Activated CD8-positive, alpha-beta T cell treated with anti-CD3 and anti-CD28 coated beads, Interleukin-2, amount 10 ng/mL, durations not matched to agents 7 days and 5 days (primary cell): ENCODE results near the gene EDNRB. TPM values are rescaled to one million over a fixed set of nuclear protein-coding genes. Genes with fewer than 3 reads are reported as not detected.

ENCODE experiments used
- ATAC-seq: fragments of 150-1000 bp; cut with Tn5 transposase; one replicate; pipeline ENCODE4 v1.10.0; 2021; ENCODE audit warnings: moderate library complexity
- CTCF ChIA-PET: fragments of 350-600 bp; sonication (Branson Sonifier 250); formaldehyde crosslinking; loops from one replicate; lab custom pipeline; 2021; ENCODE audit warnings: antibody characterized with exemption; lab: Charles Lee
- POLR2A ChIA-PET: fragments of 350-600 bp; sonication (Branson Sonifier 250); formaldehyde crosslinking; loops from one replicate; lab custom pipeline; 2021; ENCODE audit warnings: antibody characterized with exemption; lab: Charles Lee
- DNase-seq: peaks from one replicate; pipeline ENCODE4 v3.0.0-alpha.2; 2020
- H3K27ac Mint-ChIP-seq: one replicate; pipeline ENCODE4 v1.8.0; 2021; ENCODE audit warnings: mild to moderate bottlenecking, mixed read lengths
- H3K27me3 Mint-ChIP-seq: one replicate; pipeline ENCODE4 v1.8.0; 2021; ENCODE audit warnings: low read depth, mixed read lengths
- H3K36me3 Mint-ChIP-seq: one replicate; pipeline ENCODE4 v1.8.0; 2021; ENCODE audit warnings: low read depth, mixed read lengths
- H3K4me1 Mint-ChIP-seq: one replicate; pipeline ENCODE4 v1.8.0; 2021; ENCODE audit warnings: low read depth, mixed read lengths
- H3K4me3 Mint-ChIP-seq: one replicate; pipeline ENCODE4 v1.8.0; 2021; ENCODE audit warnings: mild to moderate bottlenecking, mixed read lengths
- H3K9me3 Mint-ChIP-seq: one replicate; pipeline ENCODE4 v1.8.0; 2022; ENCODE audit warnings: mixed read lengths; ENCODE audit not compliant: insufficient read depth
- total RNA-seq, 2 experiments: library from RNA; stranded (reverse); gene quantifications; one replicate each; pipeline ENCODE4 v1.2.3, GENCODE V29; 2021

EDNRB gene
- total RNA-seq, 2 experiments from 2014 or later: not detected

DNA sequence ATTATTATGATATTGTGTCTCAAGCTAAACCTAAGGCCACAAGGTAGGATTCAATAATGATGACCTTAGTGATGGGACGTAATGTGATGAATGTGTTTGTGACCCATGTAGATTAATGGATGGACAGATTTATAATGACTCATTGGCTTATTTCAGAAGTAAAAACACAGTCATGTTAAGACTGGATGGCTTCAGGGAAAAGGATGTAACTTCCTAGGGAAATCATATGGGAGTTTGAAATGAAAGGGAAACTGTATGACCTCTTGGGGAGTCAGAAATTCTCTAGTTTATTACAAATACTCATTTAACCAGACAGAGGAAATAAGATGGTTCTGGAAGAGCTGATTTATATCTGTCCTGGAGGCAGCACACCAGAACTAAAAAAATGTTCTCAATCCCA lies 2.9 kb downstream of the EDNRB start:
- ChIA-PET CTCF (no interaction called here), POLR2A (no interaction called here)
- Mint-ChIP-seq H3K9me3 (no peaks in the 10 kb centered on the region), H3K4me1 (peaks cover 1% of the 10 kb centered on the region), H3K4me3 (no peak overlapping the region), H3K36me3 (no peaks in the 10 kb centered on the region), H3K27ac (no peak overlapping the region), H3K27me3 (peaks cover 16% of the 10 kb centered on the region)
- DNase-seq: no peak
- no peak for ATAC-seq

DNA sequence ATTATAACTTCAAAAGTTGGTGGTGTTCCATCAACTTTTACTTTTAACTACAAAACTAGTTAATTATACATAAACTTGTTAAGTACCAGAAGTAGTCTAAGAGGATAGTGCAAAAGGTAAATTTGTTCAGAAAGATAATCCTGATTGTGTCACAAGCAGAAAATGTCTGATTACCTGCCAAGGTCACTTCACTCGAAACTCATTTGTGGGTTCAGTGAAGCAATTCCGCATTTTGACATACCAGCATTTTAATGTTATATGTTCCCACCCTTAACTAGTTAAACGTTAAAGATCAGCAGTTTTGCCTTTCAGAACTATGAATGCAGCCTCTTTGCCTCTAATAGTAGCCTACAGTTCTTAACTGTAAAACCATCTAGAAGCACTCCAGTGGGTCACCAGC lies 5.6 kb downstream of the EDNRB start:
- Mint-ChIP-seq H3K4me1 (no peaks in the 10 kb centered on the region), H3K9me3 (no peaks in the 10 kb centered on the region)

DNA sequence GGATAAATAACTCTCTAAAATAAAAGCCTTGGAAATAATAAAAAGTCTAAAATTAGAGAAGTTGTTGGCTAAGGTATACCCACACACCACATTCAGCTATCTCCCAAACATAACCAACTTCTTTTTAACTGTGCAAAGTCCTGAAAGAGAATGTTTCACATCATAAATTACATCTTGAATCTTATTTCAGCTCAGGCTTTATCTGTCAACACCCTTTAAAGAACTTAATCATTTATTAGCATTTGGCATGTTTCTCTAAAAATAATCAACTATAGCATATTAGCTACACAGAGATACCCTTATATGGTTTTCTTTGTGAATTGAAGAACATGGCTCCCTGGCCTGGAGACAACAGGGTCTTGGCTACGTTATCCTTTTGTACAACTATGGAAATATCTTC lies 6.9 kb downstream of the EDNRB start:
- ATAC-seq (no peak), DNase-seq (no peak)
- Mint-ChIP-seq H3K9me3 (no peaks in the 10 kb centered on the region), H3K4me1 (no peaks in the 10 kb centered on the region), H3K27ac (no peak overlapping the region), H3K27me3 (peaks cover 10% of the 10 kb centered on the region), H3K36me3 (no peaks in the 10 kb centered on the region), H3K4me3 (no peak overlapping the region)
- ChIA-PET CTCF (no interaction called here), POLR2A (no interaction called here)

More for the DNA sequence above, 5.6 kb downstream of the EDNRB start:
- CTCF ChIA-PET: no interaction called here
- H3K27ac Mint-ChIP-seq: no peak overlapping the region
- H3K27me3 Mint-ChIP-seq: peaks cover 16% of the 10 kb centered on the region
- POLR2A ChIA-PET: no interaction called here
- H3K36me3 Mint-ChIP-seq: no peaks in the 10 kb centered on the region
- DNase-seq (no peak), ATAC-seq (no peak)
- no peak overlapping the region for H3K4me3 Mint-ChIP-seq

DNA sequence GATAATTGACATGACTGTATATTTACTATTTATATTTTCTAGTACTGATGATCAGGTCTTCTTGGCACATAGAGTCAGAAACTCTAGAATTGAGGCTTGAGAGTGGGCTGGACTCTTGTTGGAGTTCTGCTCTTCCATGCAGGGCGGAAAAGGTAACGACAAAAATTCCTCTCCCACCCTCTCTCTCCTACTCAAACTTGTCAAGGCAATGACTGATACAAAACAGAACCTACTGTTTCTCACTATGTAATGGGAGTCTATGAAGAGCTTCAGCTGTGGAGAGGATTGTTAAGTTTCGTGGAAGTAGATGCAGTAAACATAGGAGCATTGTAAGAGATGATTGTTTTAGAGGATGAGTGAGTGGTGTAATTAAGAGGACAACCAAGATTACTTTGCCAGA lies 8.8 kb downstream of the EDNRB start:
- no peaks in the 10 kb centered on the region for H3K36me3 Mint-ChIP-seq
- POLR2A ChIA-PET: no interaction called here
- H3K9me3 Mint-ChIP-seq: no peaks in the 10 kb centered on the region
- no peak overlapping the region for H3K4me3 Mint-ChIP-seq
- ATAC-seq (no peak), DNase-seq (no peak)
- no peak overlapping the region for H3K27ac Mint-ChIP-seq
- CTCF ChIA-PET: no interaction called here
- H3K4me1 Mint-ChIP-seq: no peaks in the 10 kb centered on the region
- H3K27me3 Mint-ChIP-seq: peaks cover 3% of the 10 kb centered on the region

DNA sequence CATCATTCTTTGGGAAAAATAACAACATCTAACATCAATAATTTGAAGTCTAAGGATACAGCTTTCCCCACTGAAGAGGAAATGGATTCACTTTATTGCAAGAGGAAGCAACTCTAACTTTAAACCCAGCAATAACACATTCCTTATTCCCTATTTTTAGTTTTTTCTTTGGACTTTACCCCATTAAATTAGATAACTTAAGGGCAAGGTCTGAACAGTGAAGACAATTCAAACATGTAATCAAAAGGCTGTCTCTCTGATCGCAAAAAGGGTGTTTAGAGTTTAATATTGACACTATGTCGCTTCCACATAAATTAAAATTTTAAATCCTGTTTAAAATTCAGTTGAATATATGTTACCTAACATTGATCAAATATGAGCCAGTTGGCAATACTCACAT lies 10.1 kb downstream of the EDNRB start:
- Mint-ChIP-seq H3K9me3 (no peaks in the 10 kb centered on the region), H3K36me3 (no peaks in the 10 kb centered on the region), H3K27ac (no peak overlapping the region), H3K4me3 (no peak overlapping the region), H3K27me3 (peaks cover 3% of the 10 kb centered on the region), H3K4me1 (no peaks in the 10 kb centered on the region)
- no peak for DNase-seq
- ChIA-PET POLR2A (no interaction called here), CTCF (no interaction called here)
- no peak for ATAC-seq

DNA sequence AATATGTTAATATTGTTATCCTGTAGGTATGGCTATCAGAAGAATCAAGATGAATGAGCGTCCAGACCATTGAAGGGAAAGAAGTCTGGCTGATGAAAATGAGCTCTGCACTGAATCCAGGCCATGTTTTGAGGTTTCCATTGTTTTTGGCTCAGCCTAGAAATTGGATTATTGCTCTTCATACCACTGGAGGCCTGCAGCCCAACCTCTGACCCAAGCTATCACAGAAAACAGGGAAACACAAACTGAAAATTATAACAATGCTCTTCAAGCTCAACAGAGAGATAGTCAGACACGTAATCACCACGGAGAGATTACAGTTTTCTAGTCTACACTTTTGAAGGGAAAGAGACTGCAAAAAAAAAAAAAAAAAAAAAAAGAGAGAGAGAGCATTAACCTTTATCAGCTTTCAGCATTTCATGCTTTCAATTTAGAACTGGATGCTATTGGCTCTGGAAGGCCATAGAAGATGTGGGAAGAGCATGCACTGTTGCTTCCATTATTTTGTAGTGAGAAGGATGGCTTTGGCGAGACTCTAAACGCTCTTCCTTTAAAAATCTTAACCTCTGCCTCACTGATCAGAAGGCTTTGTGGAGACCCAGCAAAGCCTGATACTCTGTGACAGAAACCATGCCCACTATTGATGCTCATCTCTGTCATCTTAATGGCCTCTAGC lies 10.8 kb downstream of the EDNRB start:
- H3K4me1 Mint-ChIP-seq: no peaks in the 10 kb centered on the region
- ATAC-seq: no peak

DNA sequence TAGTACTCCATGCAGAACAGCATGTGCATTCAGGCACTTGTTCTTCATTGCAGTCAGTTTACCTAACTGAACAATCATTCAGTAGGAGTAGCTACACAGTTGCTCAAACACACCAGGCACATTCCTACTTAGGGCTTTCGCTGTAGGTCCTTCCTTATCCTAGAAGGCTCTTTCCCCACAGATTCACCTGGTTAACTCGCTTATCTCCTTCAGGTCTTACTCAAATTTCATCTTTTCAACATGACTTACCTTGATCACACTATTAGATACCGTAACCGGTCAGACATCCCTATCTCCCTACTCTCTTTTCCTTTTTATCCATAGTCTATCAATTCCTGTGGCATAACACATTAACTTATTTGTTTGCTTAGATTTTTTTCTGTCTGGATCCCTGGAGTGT lies 14.6 kb downstream of the EDNRB start:
- DNase-seq: no peak
- H3K4me3 Mint-ChIP-seq: no peak overlapping the region
- no peak overlapping the region for H3K27ac Mint-ChIP-seq
- H3K36me3 Mint-ChIP-seq: no peaks in the 10 kb centered on the region
- H3K27me3 Mint-ChIP-seq: no peaks in the 10 kb centered on the region
- no peaks in the 10 kb centered on the region for H3K9me3 Mint-ChIP-seq
- no peaks in the 10 kb centered on the region for H3K4me1 Mint-ChIP-seq
- ATAC-seq: no peak
- CTCF ChIA-PET: no interaction called here
- POLR2A ChIA-PET: no interaction called here

More for the DNA sequence above, 10.8 kb downstream of the EDNRB start:
- CTCF ChIA-PET: no interaction called here
- Mint-ChIP-seq H3K4me3 (no peak overlapping the region), H3K27me3 (no peaks in the 10 kb centered on the region), H3K27ac (no peak overlapping the region), H3K36me3 (no peaks in the 10 kb centered on the region), H3K9me3 (no peaks in the 10 kb centered on the region)
- POLR2A ChIA-PET: no interaction called here
- DNase-seq: no peak

DNA sequence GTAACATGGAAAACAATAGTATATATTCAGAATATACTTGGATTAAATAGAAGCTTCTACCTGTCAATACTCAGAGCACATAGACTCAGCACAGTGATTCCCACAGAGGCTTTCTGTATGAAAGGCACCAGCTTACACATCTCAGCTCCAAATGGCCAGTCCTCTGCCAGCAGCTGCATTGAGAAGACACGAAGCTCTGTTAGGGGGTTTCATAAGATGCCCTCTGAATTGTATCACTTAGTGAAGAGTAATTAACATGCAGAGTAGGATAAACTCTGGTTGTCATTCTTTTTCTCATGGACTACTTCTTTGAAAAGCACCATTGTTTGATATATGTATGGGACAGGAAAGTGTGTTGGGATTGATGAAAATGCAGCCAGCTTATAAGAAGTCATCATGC lies 15.2 kb downstream of the EDNRB start:
- no peaks in the 10 kb centered on the region for H3K4me1 Mint-ChIP-seq
- no peak overlapping the region for H3K4me3 Mint-ChIP-seq
- H3K27ac Mint-ChIP-seq: no peak overlapping the region
- no peaks in the 10 kb centered on the region for H3K36me3 Mint-ChIP-seq
- ATAC-seq (no peak), DNase-seq (no peak)
- no peaks in the 10 kb centered on the region for H3K27me3 Mint-ChIP-seq
- no peaks in the 10 kb centered on the region for H3K9me3 Mint-ChIP-seq
- ChIA-PET CTCF (no interaction called here), POLR2A (interaction anchor here (0.7 kb wide), 1 partner anchor 150 kb away, joined by 3 read pairs; no protein-coding TSS in a partner anchor)

DNA sequence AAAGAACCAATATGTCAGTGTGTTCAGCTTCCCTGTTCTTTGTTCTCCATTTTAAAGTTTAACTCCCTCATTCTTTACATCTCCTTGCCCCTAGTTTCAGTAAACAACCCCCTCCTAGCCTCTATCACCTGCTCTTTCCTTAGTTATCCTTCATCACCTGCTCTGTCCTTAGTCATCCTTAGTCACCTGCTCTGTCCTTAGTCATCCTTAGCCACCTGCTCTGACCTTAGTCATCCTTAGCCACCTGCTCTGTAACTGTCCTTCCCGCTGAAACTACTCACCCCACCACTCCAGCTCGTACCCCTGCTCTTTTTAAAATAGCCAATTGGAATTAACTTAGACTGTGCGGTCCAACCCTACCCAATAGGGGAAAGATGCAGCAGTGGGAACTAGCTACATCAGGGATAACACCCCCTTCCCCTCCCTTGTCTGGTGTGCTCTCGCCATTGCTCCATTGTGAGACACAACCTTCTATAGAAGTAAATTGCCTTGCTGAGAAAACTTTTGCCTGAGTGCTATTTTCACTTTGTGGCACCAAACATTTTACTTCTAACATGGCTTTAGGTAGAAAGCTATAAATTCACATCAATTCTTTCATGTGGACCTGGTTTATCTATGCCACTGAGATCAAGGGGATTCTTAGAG lies 16.2 kb downstream of the EDNRB start:
- Mint-ChIP-seq H3K36me3 (no peaks in the 10 kb centered on the region), H3K4me3 (no peak overlapping the region), H3K27ac (no peak overlapping the region), H3K9me3 (no peaks in the 10 kb centered on the region), H3K4me1 (no peaks in the 10 kb centered on the region), H3K27me3 (no peaks in the 10 kb centered on the region)
- DNase-seq (no peak), ATAC-seq (no peak)
- ChIA-PET CTCF (no interaction called here), POLR2A (interaction anchor here (0.7 kb wide), 1 partner anchor 151 kb away, joined by 3 read pairs; no protein-coding TSS in a partner anchor)

DNA sequence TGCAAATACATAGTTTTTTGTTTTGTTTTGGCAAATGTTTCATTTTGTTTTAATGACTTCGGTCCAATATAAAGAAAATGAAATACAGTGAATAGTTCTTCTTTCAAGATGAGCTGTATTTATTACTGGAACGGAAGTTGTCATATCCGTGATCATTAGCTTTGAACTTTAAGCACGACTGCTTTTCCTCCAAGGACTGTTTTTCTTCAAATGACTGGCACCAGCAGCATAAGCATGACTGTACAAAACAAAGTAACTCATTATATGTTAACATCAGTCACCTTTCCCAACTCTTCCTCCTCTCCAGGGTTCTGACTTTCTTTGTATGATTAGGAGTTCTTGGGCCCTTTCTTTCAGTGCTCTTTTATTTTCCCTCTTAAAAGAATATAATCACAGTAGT lies 20.5 kb downstream of the EDNRB start:
- Mint-ChIP-seq H3K4me1 (no peaks in the 10 kb centered on the region), H3K4me3 (no peak overlapping the region), H3K36me3 (no peaks in the 10 kb centered on the region), H3K27me3 (no peaks in the 10 kb centered on the region), H3K9me3 (no peaks in the 10 kb centered on the region), H3K27ac (no peak overlapping the region)
- DNase-seq: no peak
- no peak for ATAC-seq
- POLR2A ChIA-PET: no interaction called here
- CTCF ChIA-PET: interaction anchor here (0.7 kb wide), 1 partner anchor 13 kb away, joined by 3 read pairs; no protein-coding TSS in a partner anchor

DNA sequence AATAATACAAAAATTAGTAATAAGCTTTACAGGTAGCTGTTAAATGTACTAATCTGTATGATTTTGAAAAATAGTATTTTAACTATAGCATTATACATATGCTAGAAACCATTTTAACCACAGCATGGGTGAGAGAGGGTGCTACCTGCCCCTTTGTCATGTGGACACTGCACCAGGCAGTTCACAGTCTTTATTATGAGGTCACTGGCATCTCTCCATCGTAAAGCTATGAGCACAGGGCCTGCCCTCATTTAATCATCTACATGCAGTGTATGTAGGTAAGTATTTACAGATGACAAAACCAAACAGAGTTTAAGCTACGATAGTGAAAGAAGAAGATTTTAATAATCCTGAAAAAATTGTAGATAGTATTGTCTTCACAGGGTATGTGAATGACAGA lies 21.7 kb downstream of the EDNRB start:
- ChIA-PET CTCF (interaction anchor here (1.2 kb wide), 1 partner anchor 20 kb away, joined by 3 read pairs; no protein-coding TSS in a partner anchor), POLR2A (no interaction called here)
- Mint-ChIP-seq H3K27me3 (no peaks in the 10 kb centered on the region), H3K4me3 (no peak overlapping the region), H3K4me1 (no peaks in the 10 kb centered on the region), H3K36me3 (no peaks in the 10 kb centered on the region), H3K9me3 (no peaks in the 10 kb centered on the region), H3K27ac (no peak overlapping the region)
- no peak for DNase-seq
- no peak for ATAC-seq

DNA sequence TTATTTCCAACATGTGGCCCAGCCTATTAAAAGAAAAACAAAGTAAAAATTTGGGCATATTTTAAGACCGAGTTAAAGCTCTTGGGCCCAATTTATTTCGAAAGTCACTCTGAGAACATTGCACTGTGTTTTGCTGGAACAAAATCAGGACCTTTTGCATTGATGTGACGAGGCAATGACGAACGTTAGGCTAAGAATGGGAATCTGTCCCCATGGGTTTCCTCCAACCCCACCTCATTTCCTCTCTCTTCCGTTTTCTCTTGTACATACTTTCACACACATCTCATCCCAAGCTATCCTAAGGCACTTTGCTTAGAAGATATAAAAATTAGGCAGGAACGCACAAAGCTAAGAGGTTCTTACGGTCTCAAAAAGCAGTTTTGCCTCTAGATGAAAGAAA lies 22.1 kb downstream of the EDNRB start:
- Mint-ChIP-seq H3K27me3 (no peaks in the 10 kb centered on the region), H3K9me3 (no peaks in the 10 kb centered on the region), H3K27ac (no peak overlapping the region), H3K4me3 (no peak overlapping the region), H3K4me1 (no peaks in the 10 kb centered on the region), H3K36me3 (no peaks in the 10 kb centered on the region)
- ATAC-seq (no peak), DNase-seq (no peak)
- ChIA-PET POLR2A (no interaction called here), CTCF (interaction anchor here (1.2 kb wide), 1 partner anchor 20 kb away, joined by 3 read pairs; no protein-coding TSS in a partner anchor)
